GM19372 (cell line): ENCODE data around the gene KCNA10.

Experiments
- ATAC-seq: cut with Tn5 transposase; IDR thresholded peaks from one replicate; pipeline ENCODE4 v1.9.1; 2021; ENCODE audit warnings: mild to moderate bottlenecking, low read depth, moderate library complexity; ENCODE audit not compliant: unreplicated experiment

Gene KCNA10

DNA sequence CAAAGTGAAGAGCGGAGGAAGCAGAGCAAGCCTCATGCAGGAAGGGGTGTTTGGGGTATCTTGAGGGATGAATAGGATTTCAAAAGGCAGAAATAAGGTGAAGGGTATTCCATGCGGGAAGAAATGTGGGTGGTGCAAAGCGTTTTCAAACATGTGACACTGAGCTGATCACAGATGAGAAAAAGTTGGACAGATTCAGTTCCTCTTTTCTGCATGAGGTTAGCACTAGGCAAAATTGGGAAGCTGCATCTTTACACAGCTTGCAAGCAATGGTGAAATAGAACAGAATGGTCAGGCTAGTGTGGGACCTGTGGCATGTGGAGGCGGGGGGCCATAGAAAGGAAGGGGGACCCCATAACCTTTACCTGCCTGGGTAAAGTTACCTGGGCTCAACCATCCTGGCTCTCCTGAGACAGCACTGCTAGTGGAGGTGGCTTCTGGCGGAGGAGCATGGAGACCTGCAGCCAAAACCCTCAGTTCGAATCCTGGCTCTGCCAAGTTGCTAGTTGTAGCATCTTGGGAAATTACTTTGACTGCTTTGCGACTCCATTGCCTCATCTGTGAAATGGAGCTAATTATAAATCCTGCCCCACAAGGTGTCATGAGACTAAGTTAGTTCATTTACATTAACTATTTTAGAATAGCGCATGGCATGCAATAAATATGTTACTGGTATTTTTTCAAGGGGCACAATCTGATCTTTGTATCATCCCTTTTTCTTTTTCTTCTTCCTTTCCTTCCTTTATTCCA is 16.4 kb downstream of the KCNA10 start:
- no peak for ATAC-seq

- no peak for ATAC-seq
These were observed 17.4 kb downstream of the KCNA10 start for GRCh38 chr1:110501488-110502132.

GRCh38 chr1:110498270-110498669 is 20.7 kb downstream of the KCNA10 start:
- no peak for ATAC-seq

DNA sequence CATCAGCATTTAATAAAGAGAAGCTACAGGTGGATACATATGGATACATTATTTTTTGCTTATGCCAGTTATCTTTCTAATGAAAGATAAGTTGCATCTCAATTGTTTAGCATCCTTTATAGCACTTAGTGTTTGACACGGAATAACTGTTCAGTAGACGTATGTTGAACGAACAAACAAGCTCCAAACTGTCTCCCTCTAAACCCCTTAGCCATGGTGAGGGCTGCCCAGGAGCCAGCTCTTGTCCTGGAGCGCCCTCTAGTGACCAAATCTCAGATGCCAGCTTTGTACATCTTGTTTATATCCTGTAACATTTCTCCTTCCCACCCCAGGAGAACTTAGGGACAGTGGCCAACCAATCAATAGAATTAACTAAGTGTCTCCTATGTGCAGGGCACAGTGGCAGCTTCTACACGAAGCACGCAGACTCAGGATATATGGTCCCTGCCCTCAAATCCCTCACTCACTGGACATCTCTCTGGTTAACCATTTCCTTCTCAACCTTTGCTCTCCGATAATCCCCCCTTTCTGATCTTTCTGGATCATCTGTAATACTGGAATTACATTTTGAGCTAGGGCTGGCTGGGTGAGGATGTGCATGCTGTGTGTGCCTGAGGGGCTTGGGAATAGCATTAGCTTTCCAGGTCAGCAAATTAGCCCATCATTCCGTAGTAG is 22.9 kb downstream of the KCNA10 start:
- no peak for ATAC-seq

DNA sequence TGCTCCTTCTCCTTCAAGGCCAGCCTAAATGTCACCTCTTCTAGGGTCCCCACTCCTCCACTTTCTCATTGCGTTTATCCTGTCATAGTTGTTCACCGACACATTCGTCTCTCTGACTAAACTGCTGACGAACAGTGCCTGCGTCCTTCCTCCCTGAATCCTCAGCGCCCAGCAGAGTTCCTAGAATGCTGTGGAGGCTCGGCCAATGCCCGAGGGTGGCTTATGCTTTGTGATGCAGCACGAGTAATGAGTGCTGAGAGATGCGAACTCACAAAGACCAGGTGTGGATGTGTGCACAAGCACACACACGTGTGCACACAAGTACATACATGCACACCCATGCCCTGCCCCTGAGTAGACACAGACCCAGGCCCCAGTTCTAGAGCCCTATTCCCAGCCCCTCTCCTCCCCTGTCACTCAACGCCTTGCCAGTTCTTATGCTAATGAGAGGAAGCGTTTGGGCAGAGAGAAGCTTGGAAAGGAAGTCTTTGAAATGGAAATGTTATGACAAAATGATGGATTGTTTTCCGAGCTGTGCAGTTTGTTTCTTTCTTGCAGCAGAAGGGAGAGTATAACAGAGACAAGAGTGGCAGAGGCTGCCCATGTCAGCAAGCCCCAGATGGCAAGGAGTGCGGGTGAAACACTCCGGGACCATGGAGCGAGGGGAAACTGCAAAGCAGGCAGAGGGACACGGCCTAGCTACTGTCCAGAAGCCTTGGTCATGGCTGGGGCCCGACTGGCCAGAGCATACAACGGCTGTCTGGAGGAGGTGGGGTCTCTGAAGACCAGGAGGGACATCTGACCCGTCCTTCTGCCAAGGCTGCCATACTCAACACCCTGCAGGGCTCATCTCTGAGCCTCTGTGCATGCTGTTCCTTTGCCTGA is 24.2 kb downstream of the KCNA10 start:
- ATAC-seq: no peak

GRCh38 chr1:110494036-110494435 is 24.9 kb downstream of the KCNA10 start:
- ATAC-seq: no peak

DNA sequence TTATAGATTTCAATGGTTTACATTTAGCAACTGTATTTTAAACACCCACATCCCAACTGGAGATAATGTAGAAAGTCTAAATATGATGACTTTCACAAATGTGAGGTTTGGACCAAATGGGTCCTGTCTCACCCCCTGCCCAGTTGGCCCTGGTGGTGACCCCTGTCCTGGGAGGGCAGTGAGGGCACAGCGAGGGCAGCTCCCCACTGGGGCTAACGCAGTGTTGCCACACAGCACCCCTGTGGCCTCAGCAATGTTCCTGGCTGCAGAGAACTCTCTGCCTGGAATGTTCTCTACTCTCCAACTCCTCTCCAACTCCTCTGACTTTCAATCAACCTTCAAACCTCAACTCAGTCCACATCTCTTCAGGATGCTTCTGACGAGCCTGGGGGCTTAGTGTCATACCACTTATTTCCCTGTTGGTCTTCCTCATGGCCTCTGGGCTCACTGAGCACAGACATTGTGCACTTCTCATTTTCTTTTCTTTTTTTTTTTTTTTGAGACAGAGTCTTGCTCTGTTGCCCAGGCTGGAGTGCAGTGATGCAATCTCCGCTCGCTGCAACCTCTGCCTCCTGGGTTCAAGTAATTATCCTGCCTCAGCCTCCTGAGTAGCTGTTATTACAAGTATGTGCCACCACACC is 25.8 kb downstream of the KCNA10 start:
- ATAC-seq: no peak

DNA sequence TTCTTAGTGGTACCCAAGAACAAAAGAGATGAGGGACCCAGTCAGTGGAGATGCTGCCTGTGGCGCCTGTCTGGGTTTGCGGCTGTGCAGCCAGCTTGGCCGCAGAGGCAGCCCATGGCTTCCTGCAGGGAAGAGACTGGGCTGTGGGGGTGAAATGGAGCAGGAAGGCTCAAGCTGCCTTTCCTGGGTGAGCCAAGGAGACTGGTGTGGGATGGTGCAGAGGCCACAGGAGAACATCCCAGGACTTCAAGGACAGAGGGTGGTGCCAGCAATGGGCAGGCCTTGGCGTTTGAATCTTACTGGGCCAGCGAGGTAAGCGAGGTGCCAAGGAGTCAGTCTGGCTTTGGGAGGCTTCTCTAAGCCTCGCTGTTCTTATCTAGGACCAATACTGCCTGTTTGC is 26.4 kb downstream of the KCNA10 start:
- ATAC-seq: no peak

- no peak for ATAC-seq
These were observed 28.1 kb downstream of the KCNA10 start for GRCh38 chr1:110490791-110491451.

DNA sequence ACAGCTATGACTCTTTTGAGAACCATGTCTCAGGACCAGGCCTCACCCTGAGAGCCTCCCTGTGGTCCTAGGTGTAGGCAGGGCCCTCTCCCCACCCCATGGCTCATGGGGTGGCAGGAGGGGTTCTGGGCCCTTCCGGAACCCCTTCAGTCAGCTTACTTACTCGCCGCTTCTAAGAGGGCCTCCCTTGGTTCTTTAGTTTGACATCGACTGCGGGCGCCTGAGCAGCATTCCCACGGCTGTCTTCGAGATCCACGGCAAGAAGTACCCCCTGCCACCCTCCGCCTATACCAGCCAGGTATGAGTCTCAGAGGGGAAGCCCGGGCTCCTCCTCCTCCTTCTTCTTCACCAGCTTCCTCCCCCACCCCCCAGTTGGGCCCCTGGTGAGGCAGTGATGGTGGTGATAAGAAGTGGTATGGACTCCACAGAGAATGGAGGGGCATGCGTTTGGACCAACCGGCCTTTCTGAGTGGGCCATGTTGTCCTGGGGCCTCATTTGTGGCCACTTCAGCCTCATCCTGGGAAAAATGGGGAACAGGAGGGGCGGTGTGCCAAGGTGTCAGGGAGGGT is 28.9 kb downstream of the KCNA10 start:
- ATAC-seq: no peak

- ATAC-seq: no peak
These were observed 29.6 kb downstream of the KCNA10 start for GRCh38 chr1:110489406-110489805.

GRCh38 chr1:110488867-110489266 is 30.1 kb downstream of the KCNA10 start:
- ATAC-seq: no peak

DNA sequence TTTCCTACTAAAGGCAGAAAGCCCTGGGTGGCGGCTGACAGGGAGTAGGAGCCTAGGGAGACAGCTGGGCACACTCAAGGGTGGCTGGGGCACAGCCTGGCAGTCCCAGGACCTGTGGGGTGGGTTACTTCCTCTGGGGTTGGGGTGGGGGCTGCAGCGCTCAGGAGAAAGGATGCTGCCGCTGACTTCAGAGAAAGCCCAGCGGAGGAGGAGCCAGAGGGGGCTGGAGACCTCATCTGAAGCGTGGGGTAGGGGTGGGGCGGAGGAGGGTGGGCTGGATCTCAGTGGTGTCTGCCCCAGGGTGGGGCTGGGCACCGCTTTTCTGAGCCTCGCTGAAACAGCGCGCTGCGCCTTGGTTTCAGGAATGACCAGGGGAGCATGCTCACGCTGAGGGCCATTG is 30.8 kb downstream of the KCNA10 start:
- ATAC-seq: no peak

DNA sequence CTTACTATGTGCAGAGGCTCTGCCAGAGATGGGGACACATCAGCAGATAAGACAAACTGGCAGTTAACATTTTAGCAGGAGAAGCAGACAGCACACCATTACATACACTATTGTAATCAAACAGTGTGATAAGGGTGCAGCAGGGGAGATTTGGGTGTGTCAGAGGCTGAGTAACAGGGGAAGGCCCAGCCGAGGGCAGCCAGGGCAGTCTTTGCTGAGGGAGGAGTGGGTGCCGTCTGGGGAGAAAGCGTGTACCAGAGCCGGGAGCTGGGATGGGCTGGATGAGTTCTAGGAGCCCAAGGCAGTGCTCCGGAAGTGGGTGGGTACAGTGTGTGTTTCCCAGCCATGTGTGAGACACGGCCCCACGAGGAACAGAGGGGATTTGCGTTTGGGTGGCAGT is 31.2 kb downstream of the KCNA10 start:
- no peak for ATAC-seq

GRCh38 chr1:110485725-110486124 is 33.2 kb downstream of the KCNA10 start:
- no peak for ATAC-seq

DNA sequence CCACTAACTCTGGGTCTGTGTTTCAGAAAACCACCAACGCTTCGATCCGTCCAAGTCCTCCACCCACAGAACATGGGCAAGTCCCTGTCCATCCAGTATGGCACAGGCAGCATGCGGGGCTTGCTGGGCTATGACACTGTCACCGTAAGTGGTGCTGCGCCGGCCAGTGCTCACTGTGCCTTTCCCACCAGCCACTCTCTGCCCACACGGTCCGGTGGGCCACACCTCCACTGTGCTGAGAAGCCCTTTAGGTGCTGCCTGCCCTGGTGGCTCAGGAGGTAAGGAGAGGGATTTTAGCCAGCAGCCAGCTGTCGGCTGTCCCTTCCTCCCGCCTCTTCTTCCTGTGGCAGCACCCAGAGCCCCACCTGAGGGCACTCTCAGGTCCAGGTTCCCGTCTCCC is 34.2 kb downstream of the KCNA10 start:
- no peak for ATAC-seq

DNA sequence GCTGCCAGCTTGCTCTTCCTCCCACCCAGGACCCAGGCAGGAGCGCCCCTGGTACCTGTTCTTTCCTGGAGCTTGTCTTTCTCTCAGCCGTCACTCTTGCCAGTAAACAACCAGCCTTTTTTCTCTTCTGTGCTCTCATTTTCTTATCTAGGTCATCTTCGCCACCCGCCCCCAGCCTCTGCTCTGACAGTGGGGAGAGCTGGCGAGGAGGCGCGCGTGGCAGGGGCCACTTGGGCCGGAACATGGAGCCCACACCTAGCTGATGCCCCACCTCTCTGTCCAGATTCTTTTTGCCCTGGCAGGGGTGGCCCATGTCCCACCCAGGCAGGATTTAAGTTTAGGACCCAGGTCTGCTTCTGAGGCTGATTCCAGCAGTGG is 35.7 kb downstream of the KCNA10 start:
- ATAC-seq: no peak

GRCh38 chr1:110482662-110483307 is 36.2 kb downstream of the KCNA10 start:
- ATAC-seq: no peak
